Measurements from ENCODE around the gene PSMA6. TPM values are rescaled to one million over a fixed set of nuclear protein-coding genes. Genes with fewer than 3 reads are reported as not detected.
A peak's percentile ranks its signal among the peaks of the same experiment; 100 is the strongest.

PSMA6 gene
- total RNA-seq, 1 donor from 2014 or later = 196 TPM

GRCh38 chr14:35289623-35290022, 2.6 kb upstream of the PSMA6 start:
- DNase-seq (ENCODE audit: low read depth) = no peak
- TF ChIP-seq CTCF (conservative IDR thresholded peaks at IDR 0.05; ENCODE audit: low read depth, low read length) = no peak
- no peak overlapping the region for H3K4me3 ChIP-seq (ENCODE audit: low read depth, low read length)

- peak overlapping the region; percentile 85 for H3K4me3 ChIP-seq (ENCODE audit: low read depth, low read length)
- no peak for TF ChIP-seq CTCF (conservative IDR thresholded peaks at IDR 0.05; ENCODE audit: low read depth, low read length)
- DNase-seq (ENCODE audit: low read depth) = no peak
Observed at GRCh38 chr14:35292770-35293561, 784 bp downstream of the PSMA6 start.

GRCh38 chr14:35295845-35296161, 3.6 kb downstream of the PSMA6 start:
- no peak for DNase-seq (ENCODE audit: low read depth)
- no peak for TF ChIP-seq CTCF (conservative IDR thresholded peaks at IDR 0.05; ENCODE audit: low read depth, low read length)
- no peak overlapping the region for H3K4me3 ChIP-seq (ENCODE audit: low read depth, low read length)

GRCh38 chr14:35296545-35296944, 4.4 kb downstream of the PSMA6 start:
- TF ChIP-seq CTCF (conservative IDR thresholded peaks at IDR 0.05; ENCODE audit: low read depth, low read length) = no peak
- no peak for DNase-seq (ENCODE audit: low read depth)
- no peak overlapping the region for H3K4me3 ChIP-seq (ENCODE audit: low read depth, low read length)

GRCh38 chr14:35297706-35298105, 5.5 kb downstream of the PSMA6 start:
- TF ChIP-seq CTCF (conservative IDR thresholded peaks at IDR 0.05; ENCODE audit: low read depth, low read length) = no peak
- H3K4me3 ChIP-seq (ENCODE audit: low read depth, low read length) = no peak overlapping the region
- no peak for DNase-seq (ENCODE audit: low read depth)

GRCh38 chr14:35298351-35298750, 6.2 kb downstream of the PSMA6 start:
- no peak for TF ChIP-seq CTCF (conservative IDR thresholded peaks at IDR 0.05; ENCODE audit: low read depth, low read length)
- no peak overlapping the region for H3K4me3 ChIP-seq (ENCODE audit: low read depth, low read length)
- DNase-seq (ENCODE audit: low read depth) = no peak

GRCh38 chr14:35299708-35300107, 7.5 kb downstream of the PSMA6 start:
- H3K4me3 ChIP-seq (ENCODE audit: low read depth, low read length) = no peak overlapping the region
- DNase-seq (ENCODE audit: low read depth) = no peak
- no peak for TF ChIP-seq CTCF (conservative IDR thresholded peaks at IDR 0.05; ENCODE audit: low read depth, low read length)
